Peyer's patch (tissue), 4 donors: ENCODE measurements around the gene PLCXD1. TPM values are rescaled to one million over a fixed set of nuclear protein-coding genes. Genes with fewer than 3 reads are reported as not detected.
A peak's percentile ranks its signal among the peaks of the same experiment; 100 is the strongest.
"Not testable (repeated sequence)": the region's sequence is repeated elsewhere in the genome, so short reads cannot be mapped to it uniquely, and the experiment has no call there.

Source experiments
- DNase-seq, 3 donors: peaks; one replicate each; pipeline ENCODE4 v3.0.0-alpha.2; 2017 to 2019
- H3K27ac ChIP-seq, 4 donors: fragments of 200-600 bp; sonication (generic); one replicate each; pipeline ENCODE4 v1.5.1; 2016 to 2019
- H3K27me3 ChIP-seq, 2 donors: fragments of 200-600 bp; sonication (generic); one replicate each; pipeline ENCODE4 v1.5.1; 2019
- H3K36me3 ChIP-seq, 3 donors: fragments of 200-600 bp; sonication (generic); one replicate each; pipeline ENCODE4 v1.5.1; 2016 to 2019
- H3K4me1 ChIP-seq, 4 donors: fragments of 200-600 bp; sonication (generic); one replicate each; pipeline ENCODE4 v1.5.1; 2016 to 2019
- H3K4me3 ChIP-seq, 4 donors: fragments of 200-600 bp; sonication (generic); 1 replicate in 3 of 4; 2 replicates in 1 of 4; pipeline ENCODE4 v1.5.1; 2016 to 2019; ENCODE audit warnings: mild to moderate bottlenecking in 1 of 4
- H3K9me3 ChIP-seq, 4 donors: fragments of 200-600 bp; sonication (generic); one replicate each; pipeline ENCODE4 v1.5.1; 2016 to 2019; ENCODE audit warnings: mild to moderate bottlenecking in 1 of 4
- CTCF ChIP-seq, 6 experiments: fragments of 450-650 bp in 4 of 6; fragments of 200-600 bp in 2 of 6; sonication (generic) in 1 of 6; IDR thresholded peaks; one replicate each; pipeline ENCODE4 v1.5.1; 2017 to 2019; ENCODE audit warnings: antibody characterized with exemption in 6 of 6, mild to moderate bottlenecking in 3 of 6, moderate library complexity in 1 of 6
- POLR2A ChIP-seq, 2 donors: fragments of 450-650 bp; IDR thresholded peaks; one replicate each; pipeline ENCODE4 v1.5.1; 2017; ENCODE audit warnings: antibody characterized with exemption in 2 of 2, mild to moderate bottlenecking in 2 of 2, moderate library complexity in 2 of 2
- total RNA-seq, 4 donors: library from RNA; depleted of rRNA; stranded (reverse); fragments of >200 nt; gene quantifications; one replicate each; pipeline ENCODE4 v1.1.0, GENCODE V29; 2016

Gene PLCXD1
- total RNA-seq = 10 to 100 TPM; 12.7 to 73.4 (median 18.9) TPM

GRCh38 chrX:281166-281999 is at the start of gene PLCXD1:
TSS of gene PLCXD1 (plus strand) at chrX:281381. CDS start at chrX:284188, 2,807 bp downstream.
- H3K4me3 ChIP-seq = peak within 1 kb of the TSS in 3 of 4 donors; percentile 12 to 40 (median 26)
- no peaks in the 10 kb centered on the region for H3K9me3 ChIP-seq
- TF ChIP-seq POLR2A (IDR thresholded peaks at IDR 0.05) (no peak), CTCF (IDR thresholded peaks at IDR 0.05) (no peak)
- H3K4me1 ChIP-seq = peaks cover 0 to 21% (median 5%) of the 10 kb centered on the region in 4 donors
- DNase-seq = no peak
- peaks cover 0 to 14% (median 0%) of the 10 kb centered on the region in 3 donors for H3K36me3 ChIP-seq
- H3K27me3 ChIP-seq = no peaks in the 10 kb centered on the region
- H3K27ac ChIP-seq = peak within 1 kb of the TSS in 3 of 4 donors; percentile 18 to 35 (median 32)

DNA sequence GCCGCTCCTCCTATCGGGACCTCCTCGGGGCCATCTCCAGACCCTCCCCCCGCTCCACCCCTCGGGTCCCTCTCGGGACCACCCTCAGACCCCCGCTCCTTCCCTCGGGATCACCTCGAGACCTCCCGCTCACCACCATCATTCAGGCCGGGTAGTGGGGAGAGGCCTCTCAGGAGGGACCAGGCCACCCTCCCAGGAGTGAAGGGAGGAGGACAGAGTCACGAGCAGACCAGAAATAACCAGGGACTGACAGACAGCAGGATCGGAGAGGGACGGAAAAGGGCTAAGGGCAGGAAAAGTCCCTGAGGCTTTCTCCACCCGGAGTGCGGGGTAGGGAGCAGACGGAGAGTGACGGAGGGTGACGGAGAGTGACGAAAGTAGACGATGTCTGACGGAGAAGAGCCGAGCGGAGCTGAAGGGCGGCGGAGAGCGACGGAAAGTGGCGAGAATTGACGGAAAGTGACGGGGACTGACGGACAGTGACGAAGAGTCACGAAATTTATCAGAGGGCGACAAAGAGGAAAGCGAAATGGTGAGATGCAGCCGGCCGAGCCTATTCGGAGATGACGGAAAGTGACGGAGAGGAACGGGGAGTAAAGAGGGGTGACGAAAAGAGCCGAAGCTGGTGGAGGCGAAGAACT is 49.4 kb upstream of the PLCXD1 start:
- H3K27ac ChIP-seq, H3K36me3 ChIP-seq, H3K4me1 ChIP-seq, H3K4me3 ChIP-seq, H3K9me3 ChIP-seq, H3K27me3 ChIP-seq, DNase-seq: not testable (repeated sequence)

- H3K36me3 ChIP-seq, H3K4me3 ChIP-seq: not testable (repeated sequence)
These were observed 48.9 kb upstream of the PLCXD1 start for GRCh38 chrX:232278-232655.

GRCh38 chrX:236201-236600 is 45.0 kb upstream of the PLCXD1 start:
- H3K4me1 ChIP-seq, H3K9me3 ChIP-seq, DNase-seq, H3K27me3 ChIP-seq, H3K27ac ChIP-seq, H3K36me3 ChIP-seq, H3K4me3 ChIP-seq: not testable (repeated sequence)

More at GRCh38 chrX:232278-232655, 48.9 kb upstream of the PLCXD1 start:
- H3K9me3 ChIP-seq, H3K4me1 ChIP-seq, DNase-seq, H3K27me3 ChIP-seq, H3K27ac ChIP-seq: not testable (repeated sequence)

DNA sequence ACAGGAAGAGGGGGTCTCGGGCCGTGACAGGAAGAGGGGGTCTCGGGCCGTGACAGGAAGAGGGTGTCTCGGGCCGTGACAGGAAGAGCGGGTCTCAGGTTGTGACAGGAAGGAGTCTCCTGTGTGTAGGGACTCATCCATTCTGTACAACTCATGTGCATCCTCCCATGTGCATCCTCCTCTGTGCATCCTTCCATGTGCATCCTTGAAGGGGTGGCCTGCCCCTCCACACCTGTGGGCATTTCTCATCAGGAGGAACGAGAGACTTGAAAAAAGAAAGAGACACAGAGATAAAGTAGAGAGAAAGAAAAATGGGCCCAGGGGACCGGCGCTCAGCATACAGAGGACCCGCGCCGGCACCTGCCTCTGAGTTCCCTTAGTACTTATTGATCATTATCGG is 30.2 kb upstream of the PLCXD1 start:
- Histone ChIP-seq H3K36me3 (no peaks in the 10 kb centered on the region), H3K27ac (no peak overlapping the region), H3K9me3 (no peaks in the 10 kb centered on the region), H3K4me1 (no peaks in the 10 kb centered on the region), H3K27me3 (no peaks in the 10 kb centered on the region), H3K4me3 (no peak overlapping the region)
- DNase-seq = no peak
- no peak for TF ChIP-seq POLR2A (IDR thresholded peaks at IDR 0.05)
- no peak for TF ChIP-seq CTCF (IDR thresholded peaks at IDR 0.05)

DNA sequence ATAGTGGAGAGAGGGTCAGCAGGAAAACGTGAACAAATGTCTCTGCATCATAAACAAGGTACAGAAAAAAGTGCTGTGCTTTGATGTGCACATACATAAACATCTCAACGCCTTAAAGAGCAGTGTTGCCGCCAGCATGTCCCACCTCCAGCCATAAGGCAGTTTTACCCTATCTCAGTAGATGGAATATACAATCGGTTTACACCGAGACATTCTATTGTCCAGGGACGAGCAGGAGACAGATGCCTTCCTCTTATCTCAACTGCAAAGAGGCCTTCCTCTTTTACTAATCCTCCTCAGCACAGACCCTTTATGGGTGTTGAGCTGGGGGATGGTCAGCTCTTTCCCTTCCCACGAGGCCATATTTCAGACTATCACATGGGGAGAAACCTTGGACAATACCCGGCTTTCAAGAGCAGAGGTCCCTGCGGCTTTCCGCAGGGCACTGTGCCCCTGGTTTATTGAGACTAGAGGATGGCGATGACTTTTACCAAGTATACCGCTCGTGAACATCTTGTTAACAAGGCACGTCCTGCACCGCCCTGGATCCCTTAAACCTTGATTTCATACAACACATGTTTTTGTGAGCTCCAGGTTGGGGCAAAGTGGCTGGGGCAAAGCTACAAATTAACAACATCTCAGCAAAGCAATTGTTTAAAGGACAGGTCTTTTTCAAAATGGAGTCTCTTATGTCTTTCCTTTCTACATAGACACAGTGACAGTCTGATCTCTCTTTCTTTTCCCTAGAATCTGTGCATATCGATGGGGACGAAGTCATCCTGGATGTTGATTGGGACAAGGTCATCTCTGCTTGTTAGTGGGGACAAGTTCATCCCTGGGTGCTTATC is 29.6 kb upstream of the PLCXD1 start:
- not testable (repeated sequence) for H3K27me3 ChIP-seq, H3K4me3 ChIP-seq, H3K9me3 ChIP-seq, H3K27ac ChIP-seq, DNase-seq, H3K36me3 ChIP-seq, H3K4me1 ChIP-seq

GRCh38 chrX:252244-252956 is 28.8 kb upstream of the PLCXD1 start:
- DNase-seq = no peak

More at GRCh38 chrX:252244-252956, 28.8 kb upstream of the PLCXD1 start:
- no peak overlapping the region for H3K27ac ChIP-seq
- no peaks in the 10 kb centered on the region for H3K36me3 ChIP-seq
- no peaks in the 10 kb centered on the region for H3K27me3 ChIP-seq
- no peak overlapping the region for H3K4me3 ChIP-seq
- H3K9me3 ChIP-seq = no peaks in the 10 kb centered on the region
- H3K4me1 ChIP-seq = no peaks in the 10 kb centered on the region
- TF ChIP-seq CTCF (IDR thresholded peaks at IDR 0.05) = no peak
- TF ChIP-seq POLR2A (IDR thresholded peaks at IDR 0.05) = no peak
